Stromal cell of bone marrow (primary cell): ENCODE measurements around the gene HLX.

Source experiments
- DNase-seq: peaks from one replicate; pipeline ENCODE4 v3.0.0-alpha.2; 2012; ENCODE audit warnings: low read depth

HLX gene

DNA sequence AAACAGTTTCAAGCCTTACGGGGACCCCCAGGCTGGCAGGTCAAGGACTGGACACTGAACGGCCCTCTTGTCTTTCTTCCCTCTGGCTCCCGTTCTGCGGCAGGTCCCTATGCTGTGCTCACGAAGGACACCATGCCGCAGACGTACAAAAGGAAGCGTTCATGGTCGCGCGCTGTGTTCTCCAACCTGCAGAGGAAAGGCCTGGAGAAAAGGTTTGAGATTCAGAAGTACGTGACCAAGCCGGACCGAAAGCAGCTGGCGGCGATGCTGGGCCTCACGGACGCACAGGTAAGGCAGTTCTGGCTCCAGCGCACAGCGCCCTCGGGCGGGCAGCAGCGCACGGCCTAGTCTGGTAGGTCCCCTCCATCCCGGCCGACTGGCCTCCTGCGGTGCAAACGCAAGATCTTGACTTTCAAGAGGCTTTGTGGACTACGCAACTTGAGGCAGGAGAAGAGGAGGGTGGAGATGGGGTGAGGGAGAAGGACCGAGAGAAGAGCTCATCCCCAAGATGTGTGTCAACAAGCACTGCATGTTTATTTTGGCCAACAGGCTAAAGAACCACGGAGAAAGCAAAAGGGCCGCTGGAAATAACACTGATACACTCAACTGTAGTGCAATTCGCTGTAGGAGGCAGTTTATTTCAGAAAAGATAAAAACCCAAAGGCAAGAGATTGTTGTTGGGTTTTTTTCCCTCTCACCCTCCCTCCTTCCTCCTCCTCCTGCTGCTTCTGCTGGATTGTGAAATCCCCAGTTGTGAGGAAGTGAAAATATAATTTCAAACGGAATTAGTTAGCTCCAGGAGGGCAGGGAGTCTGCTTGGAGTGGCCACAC is 3.0 kb downstream of the HLX start:
- peak; percentile 41 for DNase-seq

DNA sequence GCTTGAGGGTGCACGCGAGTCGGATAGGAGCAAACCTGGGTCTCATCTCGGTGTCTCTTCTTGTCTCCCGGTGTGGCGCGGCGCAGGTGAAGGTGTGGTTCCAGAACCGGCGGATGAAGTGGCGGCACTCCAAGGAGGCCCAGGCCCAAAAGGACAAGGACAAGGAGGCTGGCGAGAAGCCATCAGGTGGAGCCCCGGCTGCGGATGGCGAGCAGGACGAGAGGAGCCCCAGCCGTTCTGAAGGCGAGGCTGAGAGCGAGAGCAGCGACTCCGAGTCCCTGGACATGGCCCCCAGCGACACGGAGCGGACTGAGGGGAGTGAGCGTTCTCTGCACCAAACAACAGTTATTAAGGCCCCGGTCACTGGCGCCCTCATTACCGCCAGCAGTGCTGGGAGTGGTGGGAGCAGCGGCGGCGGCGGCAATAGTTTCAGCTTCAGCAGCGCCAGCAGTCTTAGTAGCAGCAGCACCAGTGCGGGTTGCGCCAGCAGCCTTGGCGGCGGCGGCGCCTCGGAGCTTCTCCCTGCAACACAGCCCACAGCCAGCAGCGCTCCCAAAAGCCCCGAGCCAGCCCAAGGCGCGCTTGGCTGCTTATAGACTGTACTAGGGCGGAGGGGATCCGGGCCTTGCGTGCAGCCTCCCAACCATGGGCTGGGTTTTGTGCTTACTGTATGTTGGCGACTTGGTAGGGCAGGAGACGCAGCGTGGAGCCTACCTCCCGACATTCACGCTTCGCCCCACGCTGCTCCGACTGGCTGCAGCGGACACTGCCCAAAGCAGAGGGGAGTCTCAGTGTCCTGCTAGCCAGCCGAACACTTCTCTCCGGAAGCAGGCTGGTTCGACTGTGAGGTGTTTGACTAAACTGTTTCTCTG is 5.1 kb downstream of the HLX start:
- no peak for DNase-seq

DNA sequence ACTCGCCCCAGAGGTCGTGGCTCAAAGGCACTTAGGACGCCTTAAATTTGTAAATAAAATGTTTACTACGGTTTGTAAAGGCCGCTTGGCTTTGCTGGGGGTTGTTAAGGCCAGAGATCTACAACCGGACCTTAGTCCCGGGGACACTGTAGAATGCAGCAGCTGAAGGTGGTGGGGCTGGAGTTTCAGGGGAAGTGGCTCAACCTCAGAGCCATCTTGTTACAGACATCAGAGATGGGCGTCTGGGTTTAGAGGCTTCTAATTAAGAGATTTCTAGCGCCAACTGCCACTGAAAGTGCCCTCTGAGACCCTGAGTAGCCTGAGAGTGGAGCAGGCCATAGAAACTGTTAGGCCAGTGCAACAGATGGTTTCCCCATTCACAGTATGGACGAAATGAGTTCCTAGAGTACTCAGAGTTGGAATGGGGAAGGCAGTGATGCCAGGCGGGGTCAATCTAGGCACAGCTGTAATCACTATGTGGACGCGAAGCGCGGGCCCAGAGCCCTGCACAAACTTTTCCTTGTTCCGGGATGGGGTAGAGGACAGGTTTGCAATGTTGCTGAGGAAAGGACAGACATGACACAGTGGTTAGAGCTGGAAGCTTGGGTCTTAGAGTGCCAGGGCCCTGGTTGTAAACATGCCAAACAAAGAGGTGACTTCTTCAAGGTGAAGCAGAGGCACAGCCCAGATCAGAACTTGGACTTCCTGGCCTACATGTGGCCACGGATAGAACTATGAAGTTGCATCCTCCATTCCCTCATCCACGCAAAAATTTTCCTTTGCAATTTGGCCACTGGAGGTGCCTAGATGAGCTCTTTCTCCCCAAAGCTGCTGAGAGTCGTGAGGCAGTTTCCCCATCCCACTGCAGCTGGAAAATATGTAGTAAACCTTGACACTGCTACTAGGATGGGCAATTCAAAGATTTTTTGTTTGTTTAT is 6.0 kb downstream of the HLX start:
- DNase-seq, result no peak

DNA sequence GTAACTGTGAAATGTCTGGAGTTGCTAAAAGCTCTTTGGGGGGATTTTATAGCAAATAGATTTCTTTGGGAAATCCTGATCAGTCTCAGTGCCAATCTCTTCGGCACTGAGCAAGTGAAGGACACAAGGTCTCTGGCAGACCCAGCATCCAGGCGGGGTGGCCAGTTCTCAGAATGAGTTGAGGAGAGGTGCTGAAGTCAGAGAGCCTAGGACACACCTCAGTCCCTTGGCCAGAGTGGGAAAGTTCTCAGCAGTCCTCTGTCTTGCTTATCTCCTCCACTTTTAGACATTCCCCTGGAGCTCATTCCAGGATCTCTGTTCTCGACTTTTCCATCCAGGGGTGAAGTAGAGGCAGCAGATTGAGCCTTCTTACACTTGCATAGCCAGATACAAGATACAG is 6.7 kb downstream of the HLX start:
- no peak for DNase-seq

DNA sequence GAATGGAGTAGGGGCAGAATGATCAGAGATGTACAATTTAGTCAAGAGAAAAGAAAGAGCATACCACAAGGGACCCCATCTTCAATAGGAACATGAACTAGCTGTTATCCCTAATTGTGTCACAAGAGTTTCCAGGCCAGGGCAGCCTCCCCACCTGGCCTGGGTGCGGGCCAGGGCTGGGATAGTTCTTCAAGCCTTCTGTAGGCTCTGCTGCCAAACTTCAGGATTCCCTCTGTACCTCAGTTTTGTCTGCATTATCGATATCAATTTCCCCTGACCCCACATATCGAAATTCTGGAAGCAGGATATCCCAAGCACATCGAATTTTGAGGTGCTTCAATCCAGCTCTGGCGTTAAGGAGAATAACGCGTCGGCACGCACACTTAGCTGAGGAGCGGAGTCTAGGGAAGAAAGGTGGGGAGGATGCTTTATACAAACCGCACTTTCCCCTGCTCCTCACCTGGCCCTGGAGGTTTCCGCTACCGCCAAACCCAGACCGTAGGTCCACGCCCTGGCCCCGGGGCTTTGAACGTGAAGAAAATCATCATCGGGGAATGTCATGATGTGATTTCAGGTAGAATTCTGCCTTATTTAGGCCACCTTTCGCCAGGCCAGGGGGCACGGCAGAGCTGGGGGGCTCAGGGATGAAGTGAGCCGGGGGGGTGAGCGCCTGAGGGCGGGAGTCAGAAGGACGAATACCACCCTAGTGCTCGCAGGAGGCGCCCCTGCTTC is 7.4 kb downstream of the HLX start:
- DNase-seq, result no peak

DNA sequence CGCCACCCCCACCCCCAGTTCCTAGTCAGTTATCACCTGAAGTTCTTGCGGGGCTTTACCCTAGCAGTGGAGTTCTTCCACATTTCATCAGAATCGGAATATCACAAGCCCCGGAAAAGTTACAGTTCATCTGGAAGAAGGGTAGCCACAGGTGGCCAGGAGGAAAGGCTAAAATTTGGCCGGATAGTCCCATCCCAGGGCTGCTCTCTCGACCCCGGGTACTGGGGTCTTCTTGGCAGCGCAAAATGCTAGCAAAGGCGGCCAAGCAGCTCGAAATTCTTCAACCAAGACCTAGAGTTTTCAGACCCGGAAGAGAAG is 7.9 kb downstream of the HLX start:
- DNase-seq, result no peak

DNA sequence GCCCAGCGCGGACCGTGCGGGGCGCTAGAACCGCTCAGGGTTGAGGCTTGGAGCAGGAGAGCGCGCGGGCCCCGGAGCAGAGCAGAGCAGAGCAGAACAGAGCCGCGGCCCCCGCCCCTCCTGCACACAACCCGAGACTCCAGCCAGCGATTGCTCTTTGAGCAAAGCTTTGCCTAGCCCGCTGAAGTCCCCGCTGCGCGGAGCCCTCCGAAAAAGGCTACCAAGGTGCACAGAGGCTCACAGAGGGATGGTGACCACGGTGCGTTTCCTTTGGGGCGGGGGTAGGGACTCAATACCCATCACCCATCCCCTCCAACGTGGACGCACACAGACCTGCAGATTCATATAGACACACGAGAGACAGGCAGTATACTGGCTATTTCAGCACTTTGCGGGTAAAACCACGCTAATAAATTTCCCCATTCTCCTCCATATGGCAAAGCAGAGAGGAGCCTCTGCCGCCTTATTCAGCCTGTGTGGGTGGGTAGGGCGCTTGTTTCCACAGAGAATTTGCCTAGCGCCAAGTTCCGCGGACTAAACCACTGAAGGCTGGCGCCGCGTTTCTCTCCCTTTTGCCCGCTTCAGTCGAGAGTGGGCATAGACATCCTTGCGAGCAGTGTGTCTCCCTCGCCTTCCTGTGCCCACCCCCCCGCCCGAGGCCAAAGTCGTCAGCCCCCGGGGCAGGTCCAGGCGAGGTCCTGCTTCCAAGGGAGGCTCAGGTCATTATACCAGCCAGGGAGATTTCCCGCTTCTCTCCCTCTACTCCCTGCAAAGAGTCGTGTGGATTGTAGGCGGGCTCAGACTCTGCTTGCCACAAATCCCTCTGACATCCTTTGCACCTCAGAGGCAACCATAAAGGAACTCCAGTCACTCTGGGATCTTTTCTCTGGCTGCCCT is 8.5 kb downstream of the HLX start:
- no peak for DNase-seq

DNA sequence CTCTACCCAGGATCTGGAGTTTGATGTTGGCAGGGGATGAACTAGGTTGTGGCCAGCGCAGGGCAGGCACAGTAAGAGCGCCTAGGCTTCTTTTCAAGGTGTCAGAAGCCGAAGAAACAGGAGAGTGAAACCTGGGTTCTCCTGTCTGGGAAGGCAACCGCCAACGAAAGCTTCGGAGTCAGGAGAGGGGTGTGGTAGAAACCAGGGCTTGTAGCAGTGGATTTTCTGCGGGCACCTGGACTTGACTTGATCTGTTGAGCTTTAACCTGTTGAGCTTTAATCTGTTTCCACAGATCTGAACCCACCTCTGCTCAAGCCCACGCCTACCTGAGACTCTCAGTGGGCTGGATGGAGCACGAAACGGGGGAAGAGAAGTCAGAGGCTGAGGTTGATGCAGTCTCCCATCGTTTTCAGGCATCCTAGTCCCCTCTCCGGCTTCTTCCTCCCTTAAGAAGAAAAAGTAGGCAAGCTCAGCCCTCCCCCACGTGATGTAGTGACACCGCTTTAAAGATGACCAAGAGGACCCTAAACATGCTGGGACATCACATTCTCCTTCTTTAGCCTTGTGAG is 9.3 kb downstream of the HLX start:
- no peak for DNase-seq

DNA sequence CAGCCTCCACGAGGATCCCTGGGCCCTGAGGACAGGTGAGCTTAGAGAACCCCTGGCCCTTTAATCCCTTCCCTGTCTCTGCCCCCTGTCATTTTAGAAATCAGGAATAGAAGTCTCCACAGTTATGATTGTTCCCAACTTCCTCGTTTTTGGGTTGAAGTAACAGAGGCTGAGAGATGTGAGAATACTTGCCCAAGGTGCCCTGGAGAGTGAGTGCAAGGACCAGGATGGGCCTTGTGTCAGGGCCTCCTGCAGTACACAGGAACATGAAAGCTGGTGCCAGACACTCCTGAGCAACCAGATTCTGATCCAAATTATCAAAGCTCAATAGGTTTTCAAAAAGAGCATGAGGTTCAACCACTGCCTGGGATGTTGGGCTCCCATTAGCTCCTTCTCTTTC is 10.1 kb downstream of the HLX start:
- DNase-seq, result no peak

DNA sequence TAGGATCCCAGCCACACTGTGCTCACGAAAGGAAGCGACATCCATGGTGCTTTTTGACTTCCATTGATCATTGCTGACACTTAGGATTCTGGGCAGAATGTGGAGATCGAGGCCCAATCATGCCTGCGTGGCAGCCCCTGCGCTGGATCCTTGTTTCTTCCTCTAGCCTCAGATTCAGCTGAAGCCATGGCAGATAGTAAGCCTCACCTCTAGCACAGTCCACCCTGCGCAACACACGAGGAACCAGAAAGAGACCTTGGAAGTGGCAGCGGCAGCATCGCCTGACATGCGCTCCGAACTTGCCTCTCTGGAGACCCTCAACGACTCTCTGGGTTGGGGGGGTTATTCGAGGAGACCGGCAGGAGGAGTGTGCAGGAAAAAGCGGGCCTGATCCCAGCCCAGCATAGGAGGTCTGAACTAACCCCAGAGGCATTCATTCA is 10.6 kb downstream of the HLX start:
- no peak for DNase-seq

DNA sequence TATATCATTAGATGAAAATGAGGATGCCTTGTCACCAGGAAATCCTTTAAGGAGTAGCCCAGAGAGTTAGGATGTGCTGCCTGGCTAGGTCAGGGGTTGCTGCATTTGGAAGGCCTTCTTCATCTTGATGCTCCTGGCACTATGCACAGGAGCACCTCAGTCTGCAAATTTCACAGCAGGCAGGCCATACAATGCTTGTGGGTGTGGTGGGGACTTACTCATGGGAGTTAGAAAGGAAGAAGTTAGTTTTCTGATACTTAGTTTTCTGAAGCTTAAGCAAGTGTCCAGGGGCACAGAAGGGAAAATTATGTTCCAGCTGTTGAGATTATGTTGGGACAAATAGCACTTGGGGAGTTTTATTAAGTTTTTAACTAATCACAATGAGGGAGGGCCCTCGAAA is 11.4 kb downstream of the HLX start:
- DNase-seq, result no peak

DNA sequence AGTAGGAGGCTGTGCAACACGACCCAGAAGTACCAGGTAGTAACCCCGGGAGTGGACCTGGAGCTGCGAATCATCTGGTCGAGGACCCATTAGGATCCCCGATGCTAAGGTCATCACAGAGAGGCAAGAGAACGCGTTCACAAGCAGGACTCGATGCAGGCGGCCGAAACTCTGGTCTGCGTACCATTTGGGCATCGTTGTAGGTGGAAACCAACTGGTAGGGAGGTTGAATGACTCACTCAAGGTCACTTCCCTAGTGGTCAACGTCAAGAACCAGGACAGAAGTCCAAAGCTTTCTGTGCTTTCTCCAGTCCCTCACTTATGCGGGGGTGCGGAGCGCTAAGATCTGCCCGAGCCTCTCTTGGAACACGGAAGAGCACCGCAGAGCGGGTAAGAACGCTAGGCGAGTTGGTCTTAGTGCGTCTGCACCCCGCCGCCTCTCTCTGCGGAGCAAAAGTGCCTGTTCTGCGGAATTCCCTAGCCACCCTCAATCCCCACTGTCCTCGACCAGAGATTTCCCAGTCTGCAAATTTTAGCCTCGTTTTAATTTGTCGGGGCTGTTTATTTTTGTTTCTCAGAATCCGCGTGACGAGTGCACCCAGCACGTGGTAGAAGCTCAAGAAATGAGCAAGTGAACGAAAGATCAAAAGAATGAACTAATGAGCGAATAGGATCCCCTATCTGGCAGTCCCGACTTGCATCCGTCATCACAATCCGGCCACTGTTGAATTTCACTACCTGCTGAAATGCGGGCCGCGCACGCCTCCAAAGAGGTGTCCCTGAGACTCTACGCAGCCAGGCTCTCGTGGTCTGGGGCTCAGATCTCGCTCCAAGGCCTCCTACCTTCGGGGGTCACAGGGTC is 12.2 kb downstream of the HLX start:
- no peak for DNase-seq

DNA sequence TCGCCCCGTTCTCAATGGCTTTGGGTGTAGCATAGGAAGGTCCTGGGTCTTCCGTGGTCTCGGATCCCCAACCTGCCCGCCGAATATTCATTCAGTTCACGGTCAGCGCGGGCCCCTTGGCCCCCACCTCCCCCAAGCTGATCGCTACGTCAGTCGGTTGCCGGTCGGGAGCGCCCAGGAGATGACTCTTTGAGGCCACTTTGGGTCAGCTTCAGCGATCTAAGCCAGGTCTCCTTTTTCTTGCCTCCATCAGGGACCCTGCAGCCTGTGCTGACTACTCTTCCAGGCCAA is 12.8 kb downstream of the HLX start:
- DNase-seq, result no peak

DNA sequence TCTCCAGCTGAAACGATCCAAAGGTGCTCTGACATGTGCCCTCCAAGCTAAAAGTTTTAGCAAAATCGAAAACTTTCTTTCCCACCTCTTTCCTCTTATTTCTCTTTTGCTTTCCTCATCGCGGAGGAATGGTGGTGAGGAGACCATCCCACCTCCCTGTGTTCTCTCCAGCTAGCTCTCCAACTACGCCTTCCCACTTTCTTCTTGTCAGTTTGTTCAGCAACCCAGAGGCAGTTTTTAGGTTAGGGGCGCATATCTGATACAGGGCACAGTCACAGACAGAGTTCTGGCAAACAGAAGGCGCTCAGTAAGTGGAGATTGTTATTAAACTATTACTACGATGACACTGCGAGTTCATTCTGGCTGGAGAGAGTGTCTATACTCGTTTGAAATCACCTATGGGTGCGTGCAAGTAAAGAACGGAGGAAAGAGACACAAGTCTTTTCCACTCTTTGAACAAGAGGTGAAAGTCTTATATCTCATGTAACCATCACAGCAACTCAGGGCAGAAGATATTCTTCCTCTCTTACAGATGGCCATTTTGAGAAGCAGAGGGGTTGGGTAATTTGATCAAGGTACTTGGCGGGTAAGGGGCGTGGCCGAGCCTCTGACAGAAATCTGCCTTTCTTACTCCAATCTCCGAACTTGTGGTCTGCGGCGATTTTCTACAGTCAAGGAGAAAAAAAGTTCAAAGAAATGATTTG is 13.9 kb downstream of the HLX start:
- no peak for DNase-seq

DNA sequence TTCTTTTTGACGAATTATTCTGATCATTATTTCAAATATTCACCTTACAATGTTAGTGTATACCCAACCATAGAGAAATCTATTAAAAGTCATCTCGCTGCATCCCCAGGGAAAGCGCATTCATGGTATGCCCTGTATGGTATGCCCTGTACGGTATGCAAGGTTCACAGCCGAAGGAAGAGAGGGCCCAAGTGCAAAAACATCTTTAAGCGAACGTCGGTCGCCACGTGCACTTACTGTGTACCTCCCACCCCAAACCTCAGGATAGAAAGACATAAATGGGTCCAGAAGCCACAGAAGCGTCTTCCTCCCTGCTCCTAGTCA is 14.4 kb downstream of the HLX start:
- DNase-seq, result no peak

DNA sequence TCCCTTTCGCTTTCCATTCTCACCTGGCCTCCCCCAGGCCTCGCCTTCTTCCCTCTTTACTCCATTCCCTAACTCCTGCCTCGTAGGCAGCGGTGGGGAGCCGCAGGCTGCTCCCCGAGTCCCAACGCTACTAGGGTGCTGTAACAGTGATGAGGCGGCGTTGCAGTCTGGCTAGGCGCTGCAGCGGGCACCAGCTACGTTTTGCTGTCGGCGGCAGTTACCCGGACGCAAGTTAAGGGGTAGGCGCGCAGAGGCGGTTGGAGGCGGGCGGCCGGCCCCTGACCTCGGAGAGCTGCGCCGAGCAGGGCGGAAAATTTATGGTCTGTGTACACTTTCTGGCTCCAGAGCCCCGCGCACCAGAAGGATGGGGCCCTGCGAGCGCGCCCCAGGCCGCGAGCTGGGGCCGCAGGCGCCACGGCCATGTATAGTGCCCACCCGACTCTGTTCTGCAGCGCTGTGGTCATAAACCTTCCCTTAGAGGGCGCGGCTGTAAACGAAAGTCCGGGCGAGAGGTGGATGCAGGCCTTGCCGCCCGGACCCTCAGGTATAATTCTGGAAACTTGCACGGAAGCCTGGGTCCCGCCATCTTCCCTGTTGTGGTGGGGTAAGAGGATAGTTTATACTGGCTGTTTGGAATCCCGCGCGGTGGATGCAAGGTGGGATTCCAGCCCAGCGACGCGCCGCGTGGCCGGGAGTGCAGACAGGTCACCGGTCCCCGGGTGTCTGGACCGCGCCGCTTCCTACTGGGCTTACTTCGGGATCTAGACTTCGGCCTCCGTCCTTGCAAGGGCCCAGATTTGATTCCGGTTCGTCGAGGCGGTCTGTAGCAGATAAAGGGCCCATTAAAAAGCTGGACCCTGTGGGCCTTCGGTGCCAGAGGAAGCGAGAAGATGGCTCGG is 15.0 kb downstream of the HLX start:
- DNase-seq, result no peak

DNA sequence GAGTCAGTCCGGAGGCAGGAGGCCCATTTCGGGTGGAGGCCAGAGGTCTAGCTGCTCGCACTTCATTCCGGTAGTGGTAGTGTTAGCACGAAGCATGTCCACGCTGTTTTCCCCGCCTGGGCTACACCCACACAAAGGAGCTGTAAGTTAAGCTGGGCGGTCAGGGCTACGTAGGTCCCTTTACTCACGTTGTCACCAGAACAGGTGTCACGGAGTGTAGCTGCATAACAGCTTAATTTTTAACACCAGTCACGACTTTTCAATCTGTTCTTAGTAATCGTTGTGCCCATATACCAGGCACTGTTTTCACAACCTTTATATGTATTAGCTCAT is 15.6 kb downstream of the HLX start:
- DNase-seq, result no peak

DNA sequence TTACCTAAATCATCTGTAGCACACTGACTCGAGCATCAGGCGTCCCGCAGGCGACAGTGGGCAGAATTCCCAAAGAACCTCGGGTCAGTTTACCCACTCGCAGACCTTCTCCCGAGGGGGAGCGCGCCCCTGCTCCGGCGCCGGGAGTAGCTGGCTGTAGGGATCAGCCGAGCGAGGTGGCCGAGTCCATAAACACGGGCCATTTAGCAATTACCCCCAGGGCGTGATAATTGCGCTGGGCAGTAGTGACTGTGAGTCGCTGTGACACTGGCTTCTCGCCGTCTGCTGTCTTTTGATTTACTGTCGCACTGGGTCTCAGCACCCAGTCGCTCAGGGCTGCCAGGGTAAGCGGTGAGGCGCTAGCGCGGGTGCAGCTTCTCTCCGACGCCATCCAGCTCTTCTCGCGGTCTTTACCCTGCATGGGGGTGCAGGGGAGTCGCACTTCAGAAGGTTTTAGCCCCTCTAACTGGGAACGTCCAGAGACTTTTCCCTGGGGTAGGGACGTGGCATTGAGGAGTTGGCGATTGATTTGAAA is 16.2 kb downstream of the HLX start:
- DNase-seq, result no peak
